Measurements from ENCODE around the gene ADAMTS18. TPM values are rescaled to one million over a fixed set of nuclear protein-coding genes. Genes with fewer than 3 reads are reported as not detected.

Gene ADAMTS18
- total and polyA plus RNA-seq, 4 donors: under 0.01 to 0.17 TPM; not detected in 2

GRCh38 chr16:77304877-77305276 lies 130.0 kb downstream of the ADAMTS18 start:
- Histone ChIP-seq H3K4me1 (ENCODE audit: control insufficient read depth in 4 of 4, insufficient read depth in 4 of 4, low read length in 3 of 4) (no peaks in the 10 kb centered on the region), H3K4me3 (ENCODE audit: low read depth in 1 of 3, low read length in 3 of 3) (no peak overlapping the region), H3K9ac (ENCODE audit: low read depth in 1 of 2, low read length in 2 of 2) (no peak overlapping the region), H3K36me3 (ENCODE audit: control insufficient read depth in 4 of 4, insufficient read depth in 3 of 4, low read depth in 1 of 4, low read length in 3 of 4) (no peaks in the 10 kb centered on the region), H3K27ac (ENCODE audit: low read depth in 1 of 2, low read length in 2 of 2) (no peak overlapping the region), H3K27me3 (ENCODE audit: control insufficient read depth in 4 of 4, insufficient read depth in 4 of 4, low read length in 3 of 4) (peaks cover 0 to 4% (median 0%) of the 10 kb centered on the region in 4 donors), H3K9me3 (ENCODE audit: control insufficient read depth in 4 of 4, low read length in 3 of 4) (no peaks in the 10 kb centered on the region)
- TF ChIP-seq TAF1 (conservative IDR thresholded peaks at IDR 0.05) (no peak), FOXA1 (IDR thresholded peaks at IDR 0.05) (no peak), SP1 (IDR thresholded peaks at IDR 0.05) (no peak), EGR1 (IDR thresholded peaks at IDR 0.05; ENCODE audit: low read depth in 2 of 2) (no peak), FOXA2 (IDR thresholded peaks at IDR 0.05) (no peak), MAX (IDR thresholded peaks at IDR 0.05) (no peak)
- no peak for DNase-seq (ENCODE audit: low spot score)
- WGBS: 26% methylated on average over 2 of the region's 2 CpGs

- Histone ChIP-seq H3K36me3 (ENCODE audit: control insufficient read depth in 4 of 4, insufficient read depth in 3 of 4, low read depth in 1 of 4, low read length in 3 of 4) (no peaks in the 10 kb centered on the region), H3K9me3 (ENCODE audit: control insufficient read depth in 4 of 4, low read length in 3 of 4) (no peaks in the 10 kb centered on the region), H3K4me3 (ENCODE audit: low read depth in 1 of 3, low read length in 3 of 3) (no peak overlapping the region), H3K27ac (ENCODE audit: low read depth in 1 of 2, low read length in 2 of 2) (no peak overlapping the region), H3K4me1 (ENCODE audit: control insufficient read depth in 4 of 4, insufficient read depth in 4 of 4, low read length in 3 of 4) (no peaks in the 10 kb centered on the region), H3K9ac (ENCODE audit: low read depth in 1 of 2, low read length in 2 of 2) (no peak overlapping the region), H3K27me3 (ENCODE audit: control insufficient read depth in 4 of 4, insufficient read depth in 4 of 4, low read length in 3 of 4) (peaks cover 0 to 4% (median 0%) of the 10 kb centered on the region in 4 donors)
- DNase-seq (ENCODE audit: low spot score): no peak
- WGBS: 95% methylated on average over 2 of the region's 2 CpGs
- TF ChIP-seq TAF1 (conservative IDR thresholded peaks at IDR 0.05) (no peak), ZBTB33 (IDR thresholded peaks at IDR 0.05) (no peak), CTCF (IDR thresholded peaks at IDR 0.05; ENCODE audit: low read depth, low read length, missing input control) (no peak), NR2F2 (IDR thresholded peaks at IDR 0.05) (no peak), GABPA (IDR thresholded peaks at IDR 0.05 in 1 of 2, conservative IDR thresholded peaks at IDR 0.05 in 1 of 2) (no peak), FOXA2 (IDR thresholded peaks at IDR 0.05) (no peak), YY1 (IDR thresholded peaks at IDR 0.05) (no peak), MAX (IDR thresholded peaks at IDR 0.05) (no peak), REST (IDR thresholded peaks at IDR 0.05) (no peak), ATF3 (IDR thresholded peaks at IDR 0.05) (no peak), HNF4A (conservative IDR thresholded peaks at IDR 0.05) (no peak), JUND (IDR thresholded peaks at IDR 0.05) (no peak), EGR1 (IDR thresholded peaks at IDR 0.05; ENCODE audit: low read depth in 2 of 2) (no peak), FOXA1 (IDR thresholded peaks at IDR 0.05) (no peak), RXRA (IDR thresholded peaks at IDR 0.05) (no peak), HNF4G (IDR thresholded peaks at IDR 0.05) (no peak), RAD21 (IDR thresholded peaks at IDR 0.05) (no peak), SP1 (IDR thresholded peaks at IDR 0.05) (no peak)
Observed at GRCh38 chr16:77304134-77304533, 130.7 kb downstream of the ADAMTS18 start.

Measured in liver (tissue), 9 donors.